HFFc6 (cell line): ENCODE measurements around the gene CYSRT1. TPM values are rescaled to one million over a fixed set of nuclear protein-coding genes. Genes with fewer than 3 reads are reported as not detected.

Source experiments
- DNase-seq: peaks from one replicate; pipeline ENCODE4 v3.0.0-alpha.2; 2018
- H3K27ac Mint-ChIP-seq: 2 replicates; pipeline ENCODE4 v1.8.0; 2020; ENCODE audit warnings: mild to moderate bottlenecking, mixed read lengths
- H3K27me3 Mint-ChIP-seq: 2 replicates; pipeline ENCODE4 v1.8.0; 2021; ENCODE audit warnings: mild to moderate bottlenecking, moderate library complexity, mixed read lengths; ENCODE audit not compliant: insufficient read depth
- H3K36me3 Mint-ChIP-seq: 2 replicates; pipeline ENCODE4 v1.8.0; 2021; ENCODE audit warnings: low read depth, mixed read lengths
- H3K4me1 Mint-ChIP-seq: 2 replicates; pipeline ENCODE4 v1.8.0; 2020; ENCODE audit warnings: low read depth, mixed read lengths
- H3K4me3 Mint-ChIP-seq: 2 replicates; pipeline ENCODE4 v1.8.0; 2020; ENCODE audit warnings: mild to moderate bottlenecking, moderate library complexity, mixed read lengths
- H3K9me3 Mint-ChIP-seq: 2 replicates; pipeline ENCODE4 v1.8.0; 2020; ENCODE audit warnings: mild to moderate bottlenecking, mixed read lengths
- total RNA-seq, 6 experiments: library from RNA; stranded (reverse); fragmentation: NEBNext Ultra II Directional; extraction: Animal tissue kit (Norgen Biotek cat#: 25700); gene quantifications; 2 replicates in 1 of 6; 3 replicates in 5 of 6; pipeline ENCODE4 v1.2.3, GENCODE V29; 2021
- TF ChIP-seq, protein P1 (sequence below): fragments of 200-600 bp; sonication (generic); IDR thresholded peaks from 2 replicates; pipeline ENCODE4 v1.5.0; 2021; ENCODE audit warnings: antibody characterized with exemption, mild to moderate bottlenecking

CYSRT1 gene
- total RNA-seq, 6 experiments from 2014 or later, result 0.41 to 0.97 (median 0.68) TPM

- no peaks in the 10 kb centered on the region; the same call in 1 of the 2 replicates for H3K27me3 Mint-ChIP-seq
- H3K4me3 Mint-ChIP-seq, result no peak within 1 kb of the TSS
- TF ChIP-seq, protein P1, sequence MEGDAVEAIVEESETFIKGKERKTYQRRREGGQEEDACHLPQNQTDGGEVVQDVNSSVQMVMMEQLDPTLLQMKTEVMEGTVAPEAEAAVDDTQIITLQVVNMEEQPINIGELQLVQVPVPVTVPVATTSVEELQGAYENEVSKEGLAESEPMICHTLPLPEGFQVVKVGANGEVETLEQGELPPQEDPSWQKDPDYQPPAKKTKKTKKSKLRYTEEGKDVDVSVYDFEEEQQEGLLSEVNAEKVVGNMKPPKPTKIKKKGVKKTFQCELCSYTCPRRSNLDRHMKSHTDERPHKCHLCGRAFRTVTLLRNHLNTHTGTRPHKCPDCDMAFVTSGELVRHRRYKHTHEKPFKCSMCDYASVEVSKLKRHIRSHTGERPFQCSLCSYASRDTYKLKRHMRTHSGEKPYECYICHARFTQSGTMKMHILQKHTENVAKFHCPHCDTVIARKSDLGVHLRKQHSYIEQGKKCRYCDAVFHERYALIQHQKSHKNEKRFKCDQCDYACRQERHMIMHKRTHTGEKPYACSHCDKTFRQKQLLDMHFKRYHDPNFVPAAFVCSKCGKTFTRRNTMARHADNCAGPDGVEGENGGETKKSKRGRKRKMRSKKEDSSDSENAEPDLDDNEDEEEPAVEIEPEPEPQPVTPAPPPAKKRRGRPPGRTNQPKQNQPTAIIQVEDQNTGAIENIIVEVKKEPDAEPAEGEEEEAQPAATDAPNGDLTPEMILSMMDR, result peak; percentile 92
- no peak within 1 kb of the TSS for H3K27ac Mint-ChIP-seq
- DNase-seq, result peak; percentile 65
- H3K36me3 Mint-ChIP-seq, result no peaks in the 10 kb centered on the region
- H3K9me3 Mint-ChIP-seq, result no peaks in the 10 kb centered on the region
- peaks cover 7% of the 10 kb centered on the region for H3K4me1 Mint-ChIP-seq
These were observed 2.3 kb downstream of the CYSRT1 start, which contains the start of gene RNF224 for GRCh38 chr9:137227054-137227852. Gene RNF224 (plus strand): TSS chr9:137227502. CDS start chr9:137228336, 834 bp downstream.

- Mint-ChIP-seq H3K27me3 (no peaks in the 10 kb centered on the region; the same call in 1 of the 2 replicates), H3K27ac (no peak overlapping the region), H3K9me3 (no peaks in the 10 kb centered on the region), H3K4me1 (peaks cover 7% of the 10 kb centered on the region), H3K36me3 (no peaks in the 10 kb centered on the region), H3K4me3 (no peak overlapping the region)
- DNase-seq, result no peak
- TF ChIP-seq, protein P1, result no peak
These were observed 3.0 kb downstream of the CYSRT1 start for GRCh38 chr9:137227853-137228505.

GRCh38 chr9:137228506-137228967, 3.6 kb downstream of the CYSRT1 start:
- TF ChIP-seq, protein P1, result no peak
- no peaks in the 10 kb centered on the region for H3K36me3 Mint-ChIP-seq
- H3K9me3 Mint-ChIP-seq, result no peaks in the 10 kb centered on the region
- no peak overlapping the region for H3K27ac Mint-ChIP-seq
- no peak for DNase-seq
- H3K27me3 Mint-ChIP-seq, result no peaks in the 10 kb centered on the region
- H3K4me1 Mint-ChIP-seq, result peaks cover 7% of the 10 kb centered on the region
- H3K4me3 Mint-ChIP-seq, result no peak overlapping the region

GRCh38 chr9:137228968-137229896, 4.3 kb downstream of the CYSRT1 start:
- Mint-ChIP-seq H3K36me3 (no peaks in the 10 kb centered on the region), H3K4me3 (no peak overlapping the region), H3K27ac (no peak overlapping the region), H3K27me3 (no peaks in the 10 kb centered on the region), H3K4me1 (peaks cover 7% of the 10 kb centered on the region), H3K9me3 (no peaks in the 10 kb centered on the region)
- TF ChIP-seq, protein P1, result no peak
- no peak for DNase-seq
